Loucy (cell line): ENCODE data around the gene TET3.

Experiments used
- CTCF ChIP-seq: fragments of 200-600 bp; sonication (generic); conservative IDR thresholded peaks from 2 replicates; pipeline ENCODE4 v1.5.1; 2014; ENCODE audit warnings: mild to moderate bottlenecking, antibody characterized with exemption, low read length
- EZH2phosphoT487 ChIP-seq: fragments of 200-600 bp; IDR thresholded peaks from 2 replicates; pipeline ENCODE4 v1.6.1; 2018; ENCODE audit warnings: antibody characterized with exemption, mild to moderate bottlenecking, moderate library complexity, borderline replicate concordance

DNA sequence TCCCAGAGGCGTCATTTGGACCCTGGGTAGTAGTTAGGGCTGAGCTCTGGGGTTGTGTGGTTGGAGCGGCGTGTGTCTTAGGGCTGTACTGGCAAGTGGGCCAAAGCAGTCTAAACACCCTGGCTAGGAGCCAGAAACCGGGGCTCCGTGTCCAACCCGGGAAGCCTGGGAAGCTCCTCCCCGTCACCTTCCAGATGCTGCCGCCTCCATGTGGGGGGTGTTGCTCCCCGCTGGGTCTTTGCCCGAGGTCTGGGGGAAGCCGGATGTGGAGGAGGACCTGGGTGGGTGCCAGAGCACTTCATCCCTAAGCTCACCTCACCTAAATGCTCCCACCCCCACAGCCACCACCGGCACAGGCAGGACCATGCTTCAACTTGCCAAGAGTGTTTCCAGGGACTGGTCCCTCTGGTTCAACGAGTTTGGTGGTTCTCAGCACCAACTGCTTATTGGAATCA lies 25.4 kb downstream of the TET3 start:
- TF ChIP-seq CTCF (no peak), EZH2phosphoT487 (no peak)
